Esophagus muscularis mucosa (tissue), 4 donors: ENCODE results near the gene ICE2. TPM values are rescaled to one million over a fixed set of nuclear protein-coding genes. Genes with fewer than 3 reads are reported as not detected.

Experiments used
- DNase-seq: peaks from one replicate; pipeline ENCODE4 v3.0.0-alpha.2; 2017; ENCODE audit errors: extremely low spot score
- H3K27ac ChIP-seq, 4 donors: fragments of 200-600 bp; sonication (generic); replicated peaks in 1 of 4; 1 replicate in 3 of 4; 2 replicates in 1 of 4; pipeline ENCODE4 v1.5.1; 2016 to 2019; ENCODE audit warnings: mild to moderate bottlenecking in 1 of 4
- H3K27me3 ChIP-seq, 4 donors: fragments of 200-600 bp; sonication (generic); one replicate each; pipeline versions ENCODE4 v1.5.1 to v1.6.0; 2016 to 2019
- H3K36me3 ChIP-seq, 4 donors: fragments of 200-600 bp; sonication (generic); one replicate each; pipeline ENCODE4 v1.5.1; 2016 to 2019
- H3K4me1 ChIP-seq, 4 donors: fragments of 200-600 bp; sonication (generic); one replicate each; pipeline ENCODE4 v1.5.1; 2016 to 2019
- H3K4me3 ChIP-seq, 4 donors: fragments of 200-600 bp; sonication (generic); 1 replicate in 2 of 4; 2 replicates in 2 of 4; pipeline ENCODE4 v1.5.1; 2016 to 2019; ENCODE audit warnings: mild to moderate bottlenecking in 4 of 4, moderate library complexity in 1 of 4
- H3K9me3 ChIP-seq, 4 donors: fragments of 200-600 bp; sonication (generic); 1 replicate in 3 of 4; 2 replicates in 1 of 4; pipeline ENCODE4 v1.5.1; 2016 to 2019
- EP300 ChIP-seq: sonication (generic); formaldehyde crosslinking; IDR thresholded peaks from one replicate; pipeline ENCODE4 v1.6.1; 2017; ENCODE audit warnings: antibody characterized with exemption
- POLR2A ChIP-seq: fragments of 450-650 bp; IDR thresholded peaks from one replicate; pipeline ENCODE4 v1.6.1; 2017; ENCODE audit warnings: antibody characterized with exemption, moderate library complexity, mild to moderate bottlenecking, low read depth
- POLR2AphosphoS5 ChIP-seq, 2 donors: sonication (generic); formaldehyde crosslinking; IDR thresholded peaks; one replicate each; pipeline ENCODE4 v1.6.1; 2017; ENCODE audit warnings: antibody characterized with exemption in 2 of 2
- WGBS: methylation state at CpG from one replicate; pipeline ENCODE4 v1.1.5; 2018; 5-methylcytosine and 5-hydroxymethylcytosine counted together
- intact Hi-C: fragments of 100-400 bp; cut with DNase I; formaldehyde crosslinking; loops from one replicate; pipeline ENCODE4 v1.15.1; 2023
- total RNA-seq, 4 donors: library from RNA; depleted of rRNA; stranded (reverse); fragments of >200 nt; gene quantifications; one replicate each; pipeline versions ENCODE4 v1.1.0 to v1.2.1, GENCODE V29; 2016
- TF ChIP-seq, protein P1 (sequence below), 3 experiments: fragments of 200-600 bp in 2 of 3; fragments of 450-650 bp in 1 of 3; sonication (generic) in 2 of 3; IDR thresholded peaks; one replicate each; pipeline ENCODE4 v1.5.1; 2017 to 2019; ENCODE audit warnings: antibody characterized with exemption in 3 of 3, mild to moderate bottlenecking in 2 of 3, moderate library complexity in 1 of 3

The ICE2 gene
- total RNA-seq, 4 donors from 2014 or later = 17.4 to 30.4 (median 21.3) TPM

DNA sequence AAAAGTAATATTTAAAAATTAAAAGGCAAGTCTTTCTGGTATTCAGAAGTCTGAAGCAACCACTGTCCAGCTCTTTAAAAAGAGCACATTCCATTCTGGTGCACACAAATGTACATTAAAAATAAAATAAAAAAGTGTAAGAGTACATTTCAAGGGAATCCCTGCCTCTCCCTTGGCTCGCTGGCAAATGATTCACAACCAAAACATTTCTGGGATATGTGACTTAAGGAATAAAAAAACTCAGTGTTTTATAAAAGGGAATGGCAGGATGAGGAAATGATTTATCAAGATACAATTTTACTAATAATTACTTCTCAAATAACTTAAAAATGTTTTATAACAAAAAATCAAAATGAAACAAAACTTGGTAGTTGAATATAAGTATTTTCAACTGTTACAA lies 57.4 kb downstream of the ICE2 start:
- no peak for DNase-seq
- Histone ChIP-seq H3K27me3 (no peaks in the 10 kb centered on the region), H3K4me3 (no peak overlapping the region), H3K27ac (no peak overlapping the region), H3K36me3 (peaks cover 0 to 15% (median 4%) of the 10 kb centered on the region in 4 donors), H3K4me1 (peaks cover 0 to 24% (median 11%) of the 10 kb centered on the region in 4 donors), H3K9me3 (no peaks in the 10 kb centered on the region)
- TF ChIP-seq, protein P1, sequence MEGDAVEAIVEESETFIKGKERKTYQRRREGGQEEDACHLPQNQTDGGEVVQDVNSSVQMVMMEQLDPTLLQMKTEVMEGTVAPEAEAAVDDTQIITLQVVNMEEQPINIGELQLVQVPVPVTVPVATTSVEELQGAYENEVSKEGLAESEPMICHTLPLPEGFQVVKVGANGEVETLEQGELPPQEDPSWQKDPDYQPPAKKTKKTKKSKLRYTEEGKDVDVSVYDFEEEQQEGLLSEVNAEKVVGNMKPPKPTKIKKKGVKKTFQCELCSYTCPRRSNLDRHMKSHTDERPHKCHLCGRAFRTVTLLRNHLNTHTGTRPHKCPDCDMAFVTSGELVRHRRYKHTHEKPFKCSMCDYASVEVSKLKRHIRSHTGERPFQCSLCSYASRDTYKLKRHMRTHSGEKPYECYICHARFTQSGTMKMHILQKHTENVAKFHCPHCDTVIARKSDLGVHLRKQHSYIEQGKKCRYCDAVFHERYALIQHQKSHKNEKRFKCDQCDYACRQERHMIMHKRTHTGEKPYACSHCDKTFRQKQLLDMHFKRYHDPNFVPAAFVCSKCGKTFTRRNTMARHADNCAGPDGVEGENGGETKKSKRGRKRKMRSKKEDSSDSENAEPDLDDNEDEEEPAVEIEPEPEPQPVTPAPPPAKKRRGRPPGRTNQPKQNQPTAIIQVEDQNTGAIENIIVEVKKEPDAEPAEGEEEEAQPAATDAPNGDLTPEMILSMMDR (IDR thresholded peaks at IDR 0.05) = no peak
- intact Hi-C loops = no loop called here
- WGBS = 62% methylated on average over 1 of the region's 1 CpG

DNA sequence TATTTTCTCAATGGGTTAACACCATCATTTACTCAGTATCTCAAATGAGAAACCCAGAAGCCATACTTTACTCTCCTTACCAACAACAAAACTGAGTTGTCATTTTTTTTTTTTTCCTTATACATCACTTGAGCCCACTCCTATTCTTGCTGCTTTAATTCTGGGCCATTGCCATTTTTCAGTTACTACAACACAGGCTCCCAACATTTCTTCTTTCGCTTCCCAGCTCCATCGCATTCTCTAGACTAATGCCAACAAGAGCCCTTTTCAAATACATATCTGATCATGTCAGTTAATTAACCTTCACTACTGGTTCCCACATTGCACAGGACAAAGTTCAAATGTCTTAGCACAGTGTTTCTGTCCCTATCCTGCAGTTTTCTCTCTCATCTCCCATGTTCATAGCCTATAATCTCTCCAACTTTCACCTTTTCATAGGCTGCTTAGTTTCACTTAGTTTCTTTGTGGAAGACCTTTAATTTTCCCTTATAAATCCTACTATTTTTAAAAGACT lies 58.7 kb downstream of the ICE2 start:
- no peak overlapping the region for H3K4me3 ChIP-seq
- peaks cover 0 to 20% (median 9%) of the 10 kb centered on the region in 4 donors for H3K4me1 ChIP-seq
- H3K36me3 ChIP-seq = peaks cover 0 to 15% (median 4%) of the 10 kb centered on the region in 4 donors
- intact Hi-C loops = no loop called here
- no peaks in the 10 kb centered on the region for H3K27me3 ChIP-seq
- 82% methylated on average over 2 of the region's 2 CpGs for WGBS
- no peak for DNase-seq
- H3K27ac ChIP-seq = no peak overlapping the region
- TF ChIP-seq POLR2A (no peak), POLR2AphosphoS5 (IDR thresholded peaks at IDR 0.05) (no peak), EP300 (no peak)
- TF ChIP-seq, protein P1 (IDR thresholded peaks at IDR 0.05) = no peak
- H3K9me3 ChIP-seq = no peaks in the 10 kb centered on the region

DNA sequence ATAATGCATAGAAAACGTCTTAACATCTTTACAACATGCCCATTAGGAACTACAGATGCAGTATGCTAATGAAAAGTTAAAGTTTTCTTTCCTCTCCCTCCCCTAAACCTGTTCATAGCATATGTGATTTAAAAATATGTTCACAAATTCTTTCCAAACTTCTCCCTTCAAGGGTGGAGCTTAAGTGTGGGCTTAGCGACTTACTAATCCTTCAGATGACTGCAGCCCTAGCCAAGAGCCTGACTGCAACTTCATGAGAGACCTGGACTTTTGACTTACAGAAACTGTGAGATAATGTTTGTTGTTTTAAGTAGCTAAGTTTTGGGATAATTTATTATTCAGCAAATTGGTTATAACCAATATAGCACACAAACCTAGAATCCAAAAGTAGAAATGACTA lies 59.2 kb downstream of the ICE2 start:
- peaks cover 0 to 15% (median 2%) of the 10 kb centered on the region in 4 donors for H3K36me3 ChIP-seq
- H3K4me1 ChIP-seq = peaks cover 0 to 20% (median 9%) of the 10 kb centered on the region in 4 donors
- intact Hi-C loops = no loop called here
- no peak for DNase-seq
- H3K9me3 ChIP-seq = no peaks in the 10 kb centered on the region
- TF ChIP-seq, protein P1 (IDR thresholded peaks at IDR 0.05) = no peak
- no peak for TF ChIP-seq POLR2A
- no peak for TF ChIP-seq EP300
- no peak for TF ChIP-seq POLR2AphosphoS5 (IDR thresholded peaks at IDR 0.05)
- 89% methylated on average over 2 of the region's 2 CpGs for WGBS
- H3K4me3 ChIP-seq = no peak overlapping the region
- no peak overlapping the region for H3K27ac ChIP-seq
- H3K27me3 ChIP-seq = no peaks in the 10 kb centered on the region

DNA sequence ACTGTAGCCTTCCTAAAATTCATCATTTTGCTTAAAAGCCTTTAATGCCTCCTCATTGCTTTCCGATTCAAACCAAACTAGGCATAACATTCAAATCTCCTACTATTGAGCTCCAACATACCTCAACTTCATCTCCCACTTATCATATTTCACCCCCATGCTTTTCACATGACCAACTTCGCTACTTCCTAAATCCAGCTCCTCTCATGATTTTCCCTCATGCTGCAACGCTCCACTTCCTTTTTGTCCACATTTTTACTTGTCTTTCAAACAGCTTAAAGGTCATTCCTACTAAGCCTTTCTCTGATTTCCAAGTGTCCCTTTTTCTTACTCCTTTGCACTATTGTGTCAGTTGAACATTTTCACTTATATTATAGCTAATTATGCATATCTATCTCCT lies 60.8 kb downstream of the ICE2 start:
- Histone ChIP-seq H3K36me3 (peaks cover 0 to 15% (median 2%) of the 10 kb centered on the region in 4 donors), H3K9me3 (no peaks in the 10 kb centered on the region), H3K4me3 (no peak overlapping the region), H3K27ac (no peak overlapping the region), H3K4me1 (peaks cover 0 to 25% (median 15%) of the 10 kb centered on the region in 4 donors), H3K27me3 (no peaks in the 10 kb centered on the region)
- peak; percentile 8 for DNase-seq
- 87% methylated on average over 3 of the region's 3 CpGs for WGBS
- intact Hi-C loops = no loop called here
- TF ChIP-seq, protein P1 (IDR thresholded peaks at IDR 0.05) = no peak
- TF ChIP-seq EP300 = no peak
- TF ChIP-seq POLR2A = no peak
- no peak for TF ChIP-seq POLR2AphosphoS5 (IDR thresholded peaks at IDR 0.05)

DNA sequence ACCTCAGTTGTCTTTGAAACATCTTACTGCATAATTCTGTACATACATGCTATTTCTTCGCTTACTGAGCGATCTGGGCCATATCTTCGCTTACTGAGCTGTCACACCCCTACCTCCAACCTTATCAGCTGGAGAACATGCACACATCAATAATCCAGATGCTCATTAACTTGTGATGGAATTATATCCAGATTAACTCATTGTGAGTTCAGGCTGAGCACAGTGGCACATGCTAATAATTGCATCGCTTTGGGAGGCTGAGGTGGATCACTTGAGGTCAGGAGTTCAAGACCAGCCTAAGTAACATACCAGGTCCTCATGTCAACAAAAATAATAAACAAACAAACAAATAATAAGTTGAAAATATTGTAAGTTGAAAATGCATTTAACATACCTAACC lies 61.8 kb downstream of the ICE2 start:
- Histone ChIP-seq H3K9me3 (no peaks in the 10 kb centered on the region), H3K27me3 (no peaks in the 10 kb centered on the region), H3K4me3 (no peak overlapping the region), H3K36me3 (peaks cover 0 to 7% (median under 1%) of the 10 kb centered on the region in 4 donors), H3K27ac (no peak overlapping the region), H3K4me1 (peaks cover 0 to 22% (median 17%) of the 10 kb centered on the region in 4 donors)
- WGBS = 100% methylated on average over 4 of the region's 4 CpGs
- intact Hi-C loops = no loop called here
- DNase-seq = peak; percentile 17
- TF ChIP-seq EP300 (no peak), POLR2AphosphoS5 (IDR thresholded peaks at IDR 0.05) (no peak), POLR2A (no peak)
- TF ChIP-seq, protein P1 (IDR thresholded peaks at IDR 0.05) = no peak
